ENCODE data around the gene VAV2. TPM values are rescaled to one million over a fixed set of nuclear protein-coding genes. Genes with fewer than 3 reads are reported as not detected.
A peak's percentile ranks its signal among the peaks of the same experiment; 100 is the strongest.

Gene VAV2
- total RNA-seq, 1 experiment from 2014 or later: 24.7 TPM

- no peaks in the 10 kb centered on the region for H3K9me3 ChIP-seq (ENCODE audit: control insufficient read depth, insufficient read depth, low read depth, low read length)
- TF ChIP-seq SIN3A (IDR thresholded peaks at IDR 0.05; ENCODE audit: borderline replicate concordance, insufficient read depth, low read depth, low read length): no peak
- no peak for TF ChIP-seq TCF7L2 (IDR thresholded peaks at IDR 0.05; ENCODE audit: low read depth, low read length)
- TF ChIP-seq POLR2AphosphoS5 (IDR thresholded peaks at IDR 0.05; ENCODE audit: low read depth, low read length): no peak
- no peak for TF ChIP-seq REST (IDR thresholded peaks at IDR 0.05; ENCODE audit: insufficient read depth in 1 of 2, low read depth in 2 of 2, low read length in 1 of 2)
- TF ChIP-seq CTCF (IDR thresholded peaks at IDR 0.05): no peak
- ATAC-seq (no peak), DNase-seq (ENCODE audit: low read depth, low spot score) (no peak)
- no peaks in the 10 kb centered on the region for H3K27me3 ChIP-seq (ENCODE audit: control insufficient read depth, insufficient read depth, low read length)
- no TSS peak for BruUV-seq (replicated peaks)
- H3K36me3 ChIP-seq (ENCODE audit: control insufficient read depth, insufficient read depth, low read length): no peaks in the 10 kb centered on the region
- intact Hi-C loops (cut with micrococcal nuclease; ENCODE audit: unreplicated experiment) (no loop called here), in situ Hi-C loops (cut with HindIII; ENCODE audit: low pct_unique_long_range_greater_than_20kb, low sequenced_read_pairs) (no loop called here)
- no peak overlapping the region for H3K27ac ChIP-seq (ENCODE audit: low read length)
- H3K4me1 ChIP-seq (ENCODE audit: control insufficient read depth, insufficient read depth, low read length): peaks cover 6% of the 10 kb centered on the region
- ChIA-PET POLR2A (no interaction called here), CTCF (interaction anchor here (0.7 kb wide), 1 partner anchor 230 kb away, joined by 3 read pairs; no protein-coding TSS in a partner anchor)
- no peak overlapping the region for H3K4me3 ChIP-seq (ENCODE audit: low read depth in 2 of 2, low read length in 2 of 2)
Observed at GRCh38 chr9:133794016-133794760, 197.9 kb downstream of the VAV2 start.

- H3K9me3 ChIP-seq (ENCODE audit: control insufficient read depth, insufficient read depth, low read depth, low read length): no peaks in the 10 kb centered on the region
- no peak overlapping the region for H3K4me3 ChIP-seq (ENCODE audit: low read depth in 2 of 2, low read length in 2 of 2)
- TSS peak; percentile 58 for BruUV-seq (replicated peaks)
- ChIA-PET CTCF (no interaction called here), POLR2A (no interaction called here)
- H3K36me3 ChIP-seq (ENCODE audit: control insufficient read depth, insufficient read depth, low read length): no peaks in the 10 kb centered on the region
- no peak for DNase-seq (ENCODE audit: low read depth, low spot score)
- ATAC-seq: no peak
- intact Hi-C loops (cut with micrococcal nuclease; ENCODE audit: unreplicated experiment) (loop anchor here (1.0 kb wide), 1 partner anchor 201 kb away; no protein-coding TSS in a partner anchor), in situ Hi-C loops (cut with HindIII; ENCODE audit: low pct_unique_long_range_greater_than_20kb, low sequenced_read_pairs) (no loop called here)
- TF ChIP-seq TCF7L2 (IDR thresholded peaks at IDR 0.05; ENCODE audit: low read depth, low read length): no peak
- TF ChIP-seq CTCF (IDR thresholded peaks at IDR 0.05): no peak
- TF ChIP-seq POLR2AphosphoS5 (IDR thresholded peaks at IDR 0.05; ENCODE audit: low read depth, low read length): no peak
- no peak overlapping the region for H3K27ac ChIP-seq (ENCODE audit: low read length)
- H3K4me1 ChIP-seq (ENCODE audit: control insufficient read depth, insufficient read depth, low read length): peaks cover 6% of the 10 kb centered on the region
- H3K27me3 ChIP-seq (ENCODE audit: control insufficient read depth, insufficient read depth, low read length): no peaks in the 10 kb centered on the region
Observed at GRCh38 chr9:133793471-133793870, 198.7 kb downstream of the VAV2 start.
